Panc1 (cell line): ENCODE results near the gene SERPIND1. TPM values are rescaled to one million over a fixed set of nuclear protein-coding genes. Genes with fewer than 3 reads are reported as not detected.

Source experiments
- ATAC-seq: fragments of 200-7000 bp; cut with Tn5 transposase; 2 replicates; pipeline ENCODE4 v1.9.1; 2020; ENCODE audit warnings: mild to moderate bottlenecking, moderate library complexity
- BruUV-seq: library from RNA; stranded (reverse); fragments of 400-500 nt; replicated peaks from 2 replicates; lab custom pipeline; 2021; lab: Mats Ljungman, UMichigan
- CTCF ChIA-PET: fragments of 300-600 bp; sonication (Branson Sonifier 250); formaldehyde crosslinking; loops from one replicate; lab custom pipeline; 2022; ENCODE audit warnings: antibody characterized with exemption; lab: Charles Lee
- POLR2A ChIA-PET: fragments of 300-600 bp; sonication (Branson Sonifier 250); formaldehyde crosslinking; loops from one replicate; lab custom pipeline; 2022; ENCODE audit warnings: antibody characterized with exemption; lab: Charles Lee
- DNase-seq: peaks from one replicate; pipeline ENCODE4 v3.0.0-alpha.2; 2010; ENCODE audit warnings: low read depth, low spot score
- H3K27ac ChIP-seq: 2 replicates; pipeline ENCODE4 v1.5.1; 2011; ENCODE audit warnings: mild to moderate bottlenecking, low read length, inconsistent platforms
- H3K27me3 ChIP-seq: fragments of 200-500 bp; sonication (Bioruptor generic); 2 replicates; pipeline ENCODE4 v1.6.0; 2014; ENCODE audit warnings: low read length, inconsistent platforms; ENCODE audit not compliant: control insufficient read depth, insufficient read depth
- H3K36me3 ChIP-seq: fragments of 200-500 bp; sonication (Bioruptor generic); 2 replicates; pipeline ENCODE4 v1.5.1; 2014; ENCODE audit warnings: inconsistent platforms, mild to moderate bottlenecking, low read length, moderate library complexity; ENCODE audit not compliant: control insufficient read depth, insufficient read depth
- H3K4me1 ChIP-seq: 2 replicates; pipeline ENCODE4 v1.5.1; 2011; ENCODE audit warnings: inconsistent platforms, mild to moderate bottlenecking, low read length, moderate library complexity; ENCODE audit not compliant: control insufficient read depth, insufficient read depth
- H3K4me3 ChIP-seq, 2 experiments: 2 replicates each; pipeline ENCODE4 v1.5.1; 2011 to 2012; ENCODE audit warnings: low read depth in 2 of 2, low read length in 2 of 2, mild to moderate bottlenecking in 2 of 2, inconsistent platforms in 1 of 2, moderate library complexity in 1 of 2
- H3K9me3 ChIP-seq: fragments of 200-500 bp; sonication (Bioruptor generic); 2 replicates; pipeline ENCODE4 v1.5.1; 2014; ENCODE audit warnings: low read depth, mild to moderate bottlenecking, inconsistent platforms, low read length, moderate library complexity; ENCODE audit not compliant: control insufficient read depth, insufficient read depth
- POLR2AphosphoS5 ChIP-seq: IDR thresholded peaks from 2 replicates; pipeline ENCODE4 v1.6.1; 2012; ENCODE audit warnings: mild to moderate bottlenecking, low read depth, low read length, moderate library complexity
- SIN3A ChIP-seq: IDR thresholded peaks from 2 replicates; pipeline ENCODE4 v1.6.1; 2012; ENCODE audit warnings: low read depth, mild to moderate bottlenecking, low read length, moderate library complexity, borderline replicate concordance; ENCODE audit not compliant: insufficient read depth
- TCF7L2 ChIP-seq: IDR thresholded peaks from 2 replicates; pipeline ENCODE4 v1.6.1; 2011; ENCODE audit warnings: mild to moderate bottlenecking, low read depth, low read length, inconsistent platforms
- in situ Hi-C: cut with HindIII; loops from 2 replicates; pipeline ENCODE4 v1.10.0; 2016; ENCODE audit warnings: low sequenced_read_pairs, low pct_unique_long_range_greater_than_20kb
- intact Hi-C: fragments of 100-400 bp; cut with micrococcal nuclease; formaldehyde crosslinking; loops from one replicate; pipeline ENCODE4 v1.10.0; 2022; ENCODE audit not compliant: unreplicated experiment
- total RNA-seq: library from RNA; stranded (reverse); gene quantifications from one replicate; pipeline ENCODE4 v1.2.1, GENCODE V29; 2021; ENCODE audit not compliant: unreplicated experiment
- TF ChIP-seq, protein P1 (sequence below): fragments of 450-650 bp; IDR thresholded peaks from 2 replicates; pipeline ENCODE4 v1.5.1; 2017; ENCODE audit warnings: mild to moderate bottlenecking
- TF ChIP-seq, protein P2 (sequence below), 2 experiments: IDR thresholded peaks; 2 replicates each; pipeline ENCODE4 v1.6.1; 2011 to 2012; ENCODE audit warnings: low read depth in 2 of 2, control low read depth in 1 of 2, low read length in 1 of 2, mild to moderate bottlenecking in 1 of 2, moderate library complexity in 1 of 2; ENCODE audit not compliant: insufficient read depth in 1 of 2

The SERPIND1 gene
- total RNA-seq, 1 experiment from 2014 or later: 0.18 TPM

GRCh38 chr22:20725987-20726558 is 47.8 kb upstream of the SERPIND1 start:
- in situ Hi-C loops (no loop called here), intact Hi-C loops (no loop called here)
- no peaks in the 10 kb centered on the region for H3K27me3 ChIP-seq
- TF ChIP-seq POLR2AphosphoS5: no peak
- H3K36me3 ChIP-seq: no peaks in the 10 kb centered on the region
- no peaks in the 10 kb centered on the region for H3K9me3 ChIP-seq
- ATAC-seq (no peak), DNase-seq (no peak)
- H3K4me3 ChIP-seq: no peak overlapping the region
- no peaks in the 10 kb centered on the region for H3K4me1 ChIP-seq
- ChIA-PET CTCF (no interaction called here), POLR2A (no interaction called here)
- H3K27ac ChIP-seq: no peak overlapping the region
- no TSS peak for BruUV-seq

DNA sequence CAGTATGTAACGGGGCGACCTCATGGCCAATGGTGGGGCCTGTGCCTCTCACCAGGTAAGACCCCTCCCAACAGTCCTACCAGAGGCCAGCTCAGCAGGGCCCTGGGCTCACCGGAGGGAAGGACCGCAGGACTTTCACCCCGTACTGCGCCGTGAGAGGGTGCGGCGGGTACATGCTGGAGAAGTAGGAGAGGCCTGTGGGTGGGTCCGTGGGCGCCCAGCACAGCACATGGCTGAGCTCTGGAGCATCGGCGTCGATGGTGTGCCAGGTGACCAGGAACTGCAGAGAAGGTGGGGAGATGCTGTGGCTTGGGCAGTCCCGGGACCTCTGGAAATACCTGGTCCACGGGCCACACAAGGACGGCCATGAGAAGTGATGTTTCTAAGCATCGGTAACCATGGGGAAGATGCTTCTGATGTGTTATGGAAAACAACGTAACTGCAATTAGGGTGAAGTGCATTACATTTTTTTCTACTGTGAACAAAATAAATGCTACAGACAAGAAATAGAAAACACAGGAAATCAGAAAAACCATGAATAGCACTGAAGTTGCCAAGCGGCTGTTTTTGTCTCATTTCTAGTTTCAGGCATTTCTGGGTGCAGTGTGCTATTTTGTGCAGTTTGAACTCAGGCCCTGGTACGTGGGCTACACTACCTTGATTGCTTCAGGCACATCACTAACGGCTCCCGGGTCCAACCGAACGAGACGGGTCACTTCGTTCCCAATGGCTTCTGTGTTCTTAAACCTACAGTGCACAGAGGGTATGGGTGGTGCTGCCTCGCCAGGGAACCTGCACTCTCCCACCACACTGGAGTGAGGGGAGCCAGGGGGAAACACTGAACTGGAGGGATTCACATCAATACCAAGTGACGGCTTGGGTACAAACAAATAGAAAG is 46.5 kb upstream of the SERPIND1 start:
- Histone ChIP-seq H3K4me3 (no peak overlapping the region), H3K9me3 (no peaks in the 10 kb centered on the region), H3K36me3 (no peaks in the 10 kb centered on the region), H3K27ac (no peak overlapping the region), H3K4me1 (no peaks in the 10 kb centered on the region), H3K27me3 (no peaks in the 10 kb centered on the region)
- POLR2A ChIA-PET: no interaction called here
- intact Hi-C loops (no loop called here), in situ Hi-C loops (no loop called here)
- no peak for ATAC-seq
- DNase-seq: no peak
- CTCF ChIA-PET: no interaction called here
- BruUV-seq: no TSS peak
- TF ChIP-seq POLR2AphosphoS5 (no peak), TCF7L2 (no peak), SIN3A (no peak)
- TF ChIP-seq, protein P1, sequence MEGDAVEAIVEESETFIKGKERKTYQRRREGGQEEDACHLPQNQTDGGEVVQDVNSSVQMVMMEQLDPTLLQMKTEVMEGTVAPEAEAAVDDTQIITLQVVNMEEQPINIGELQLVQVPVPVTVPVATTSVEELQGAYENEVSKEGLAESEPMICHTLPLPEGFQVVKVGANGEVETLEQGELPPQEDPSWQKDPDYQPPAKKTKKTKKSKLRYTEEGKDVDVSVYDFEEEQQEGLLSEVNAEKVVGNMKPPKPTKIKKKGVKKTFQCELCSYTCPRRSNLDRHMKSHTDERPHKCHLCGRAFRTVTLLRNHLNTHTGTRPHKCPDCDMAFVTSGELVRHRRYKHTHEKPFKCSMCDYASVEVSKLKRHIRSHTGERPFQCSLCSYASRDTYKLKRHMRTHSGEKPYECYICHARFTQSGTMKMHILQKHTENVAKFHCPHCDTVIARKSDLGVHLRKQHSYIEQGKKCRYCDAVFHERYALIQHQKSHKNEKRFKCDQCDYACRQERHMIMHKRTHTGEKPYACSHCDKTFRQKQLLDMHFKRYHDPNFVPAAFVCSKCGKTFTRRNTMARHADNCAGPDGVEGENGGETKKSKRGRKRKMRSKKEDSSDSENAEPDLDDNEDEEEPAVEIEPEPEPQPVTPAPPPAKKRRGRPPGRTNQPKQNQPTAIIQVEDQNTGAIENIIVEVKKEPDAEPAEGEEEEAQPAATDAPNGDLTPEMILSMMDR: no peak
- TF ChIP-seq, protein P2, sequence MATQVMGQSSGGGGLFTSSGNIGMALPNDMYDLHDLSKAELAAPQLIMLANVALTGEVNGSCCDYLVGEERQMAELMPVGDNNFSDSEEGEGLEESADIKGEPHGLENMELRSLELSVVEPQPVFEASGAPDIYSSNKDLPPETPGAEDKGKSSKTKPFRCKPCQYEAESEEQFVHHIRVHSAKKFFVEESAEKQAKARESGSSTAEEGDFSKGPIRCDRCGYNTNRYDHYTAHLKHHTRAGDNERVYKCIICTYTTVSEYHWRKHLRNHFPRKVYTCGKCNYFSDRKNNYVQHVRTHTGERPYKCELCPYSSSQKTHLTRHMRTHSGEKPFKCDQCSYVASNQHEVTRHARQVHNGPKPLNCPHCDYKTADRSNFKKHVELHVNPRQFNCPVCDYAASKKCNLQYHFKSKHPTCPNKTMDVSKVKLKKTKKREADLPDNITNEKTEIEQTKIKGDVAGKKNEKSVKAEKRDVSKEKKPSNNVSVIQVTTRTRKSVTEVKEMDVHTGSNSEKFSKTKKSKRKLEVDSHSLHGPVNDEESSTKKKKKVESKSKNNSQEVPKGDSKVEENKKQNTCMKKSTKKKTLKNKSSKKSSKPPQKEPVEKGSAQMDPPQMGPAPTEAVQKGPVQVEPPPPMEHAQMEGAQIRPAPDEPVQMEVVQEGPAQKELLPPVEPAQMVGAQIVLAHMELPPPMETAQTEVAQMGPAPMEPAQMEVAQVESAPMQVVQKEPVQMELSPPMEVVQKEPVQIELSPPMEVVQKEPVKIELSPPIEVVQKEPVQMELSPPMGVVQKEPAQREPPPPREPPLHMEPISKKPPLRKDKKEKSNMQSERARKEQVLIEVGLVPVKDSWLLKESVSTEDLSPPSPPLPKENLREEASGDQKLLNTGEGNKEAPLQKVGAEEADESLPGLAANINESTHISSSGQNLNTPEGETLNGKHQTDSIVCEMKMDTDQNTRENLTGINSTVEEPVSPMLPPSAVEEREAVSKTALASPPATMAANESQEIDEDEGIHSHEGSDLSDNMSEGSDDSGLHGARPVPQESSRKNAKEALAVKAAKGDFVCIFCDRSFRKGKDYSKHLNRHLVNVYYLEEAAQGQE (IDR thresholded peaks at IDR 0.05; ENCODE audit: insufficient read depth in 1 of 2, low read depth in 2 of 2, low read length in 1 of 2): no peak
